Measurements from ENCODE around the gene CEMP1.

DNA sequence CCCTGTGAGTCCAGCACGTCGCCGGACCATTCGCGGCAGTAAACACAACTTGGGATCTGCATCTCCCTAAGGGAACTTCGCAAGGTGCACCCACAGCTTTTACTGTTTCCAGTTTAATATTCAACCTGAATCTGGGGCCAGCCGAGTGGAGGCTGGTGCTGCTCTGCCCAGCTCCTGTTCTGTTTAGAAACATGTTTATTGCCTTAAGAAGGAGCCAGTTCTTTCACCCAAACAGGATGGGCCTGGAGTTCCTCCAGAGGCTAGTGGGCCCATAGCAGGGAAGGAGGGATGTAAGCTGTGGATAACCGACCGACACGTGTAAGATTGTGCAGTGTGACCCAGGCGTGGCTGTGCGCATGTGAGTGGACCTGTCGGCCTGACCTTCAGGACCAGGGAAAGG, 38.9 kb downstream of the CEMP1 start:
- TF ChIP-seq, protein P1, sequence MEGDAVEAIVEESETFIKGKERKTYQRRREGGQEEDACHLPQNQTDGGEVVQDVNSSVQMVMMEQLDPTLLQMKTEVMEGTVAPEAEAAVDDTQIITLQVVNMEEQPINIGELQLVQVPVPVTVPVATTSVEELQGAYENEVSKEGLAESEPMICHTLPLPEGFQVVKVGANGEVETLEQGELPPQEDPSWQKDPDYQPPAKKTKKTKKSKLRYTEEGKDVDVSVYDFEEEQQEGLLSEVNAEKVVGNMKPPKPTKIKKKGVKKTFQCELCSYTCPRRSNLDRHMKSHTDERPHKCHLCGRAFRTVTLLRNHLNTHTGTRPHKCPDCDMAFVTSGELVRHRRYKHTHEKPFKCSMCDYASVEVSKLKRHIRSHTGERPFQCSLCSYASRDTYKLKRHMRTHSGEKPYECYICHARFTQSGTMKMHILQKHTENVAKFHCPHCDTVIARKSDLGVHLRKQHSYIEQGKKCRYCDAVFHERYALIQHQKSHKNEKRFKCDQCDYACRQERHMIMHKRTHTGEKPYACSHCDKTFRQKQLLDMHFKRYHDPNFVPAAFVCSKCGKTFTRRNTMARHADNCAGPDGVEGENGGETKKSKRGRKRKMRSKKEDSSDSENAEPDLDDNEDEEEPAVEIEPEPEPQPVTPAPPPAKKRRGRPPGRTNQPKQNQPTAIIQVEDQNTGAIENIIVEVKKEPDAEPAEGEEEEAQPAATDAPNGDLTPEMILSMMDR (IDR thresholded peaks at IDR 0.05): no peak
- no peak for TF ChIP-seq POLR2A (IDR thresholded peaks at IDR 0.05)

All from thyroid gland (tissue), 4 donors.